Activated CD8-positive, alpha-beta memory T cell treated with anti-CD3 and anti-CD28 coated beads, Interleukin-2, amount 10 ng/mL, durations not matched to agents 7 days and 5 days (primary cell): ENCODE results near the gene CCDC71. TPM values are rescaled to one million over a fixed set of nuclear protein-coding genes. Genes with fewer than 3 reads are reported as not detected.

Experiments
- ATAC-seq: fragments of 150-1000 bp; cut with Tn5 transposase; one replicate; pipeline ENCODE4 v1.10.0; 2021; ENCODE audit warnings: moderate library complexity
- CTCF ChIA-PET: fragments of 350-600 bp; sonication (Branson Sonifier 250); formaldehyde crosslinking; loops from one replicate; lab custom pipeline; 2021; ENCODE audit warnings: antibody characterized with exemption; lab: Charles Lee
- DNase-seq: peaks from one replicate; pipeline ENCODE4 v3.0.0-alpha.2; 2020
- H3K27ac Mint-ChIP-seq: one replicate; pipeline ENCODE4 v1.8.0; 2021; ENCODE audit warnings: mild to moderate bottlenecking, mixed read lengths
- H3K27me3 Mint-ChIP-seq: one replicate; pipeline ENCODE4 v1.8.0; 2021; ENCODE audit warnings: mixed read lengths
- H3K36me3 Mint-ChIP-seq: one replicate; pipeline ENCODE4 v1.8.0; 2021; ENCODE audit warnings: mild to moderate bottlenecking, mixed read lengths
- H3K4me1 Mint-ChIP-seq: one replicate; pipeline ENCODE4 v1.8.0; 2021; ENCODE audit warnings: mixed read lengths
- H3K4me3 Mint-ChIP-seq: one replicate; pipeline ENCODE4 v1.8.0; 2021; ENCODE audit warnings: mild to moderate bottlenecking, moderate library complexity, mixed read lengths
- H3K9me3 Mint-ChIP-seq: one replicate; pipeline ENCODE4 v1.8.0; 2022; ENCODE audit warnings: low read depth, mixed read lengths
- total RNA-seq, 2 experiments: library from RNA; stranded (reverse); gene quantifications; one replicate each; pipeline ENCODE4 v1.2.3, GENCODE V29; 2021

Gene CCDC71
- total RNA-seq, 2 experiments from 2014 or later = 23.5 to 23.7 TPM

GRCh38 chr3:49175530-49175929 is 9.4 kb upstream of the CCDC71 start:
- ATAC-seq = no peak
- Mint-ChIP-seq H3K9me3 (no peaks in the 10 kb centered on the region), H3K27ac (no peak overlapping the region)

GRCh38 chr3:49174397-49174985 is 8.4 kb upstream of the CCDC71 start:
- no peak for ATAC-seq
- CTCF ChIA-PET = interaction anchor here (1.2 kb wide), 1 partner anchor 275 kb away, joined by 3 read pairs; no protein-coding TSS in a partner anchor
- no peak for DNase-seq
- H3K27ac Mint-ChIP-seq = no peak overlapping the region
- H3K4me3 Mint-ChIP-seq = no peak overlapping the region
- peaks cover 17% of the 10 kb centered on the region for H3K4me1 Mint-ChIP-seq
- H3K36me3 Mint-ChIP-seq = no peaks in the 10 kb centered on the region
- H3K27me3 Mint-ChIP-seq = peaks cover 4% of the 10 kb centered on the region
- no peaks in the 10 kb centered on the region for H3K9me3 Mint-ChIP-seq

More at GRCh38 chr3:49175530-49175929, 9.4 kb upstream of the CCDC71 start:
- H3K4me3 Mint-ChIP-seq = no peak overlapping the region
- H3K4me1 Mint-ChIP-seq = peaks cover 17% of the 10 kb centered on the region
- peaks cover 4% of the 10 kb centered on the region for H3K27me3 Mint-ChIP-seq
- CTCF ChIA-PET = interaction anchor here (1.4 kb wide), 1 partner anchor 165 kb away, joined by 3 read pairs; the partner anchor contains the start of gene USP4
- no peaks in the 10 kb centered on the region for H3K36me3 Mint-ChIP-seq
- no peak for DNase-seq

GRCh38 chr3:49173792-49174170 is 7.7 kb upstream of the CCDC71 start:
- Mint-ChIP-seq H3K4me1 (peaks cover 17% of the 10 kb centered on the region), H3K36me3 (no peaks in the 10 kb centered on the region), H3K9me3 (no peaks in the 10 kb centered on the region), H3K27ac (no peak overlapping the region), H3K27me3 (peaks cover under 1% of the 10 kb centered on the region), H3K4me3 (no peak overlapping the region)
- DNase-seq (no peak), ATAC-seq (no peak)
- CTCF ChIA-PET = interaction anchor here (1.2 to 4.7 kb wide), 3 partner anchors 166 to 275 kb away, joined by 3 to 34 read pairs (median 5); partner anchors contain the start of gene USP4

GRCh38 chr3:49173116-49173791 is 7.1 kb upstream of the CCDC71 start:
- Mint-ChIP-seq H3K9me3 (no peaks in the 10 kb centered on the region), H3K4me3 (no peak overlapping the region), H3K4me1 (peaks cover 17% of the 10 kb centered on the region), H3K27ac (no peak overlapping the region), H3K36me3 (no peaks in the 10 kb centered on the region), H3K27me3 (no peaks in the 10 kb centered on the region)
- ATAC-seq (no peak), DNase-seq (no peak)
- CTCF ChIA-PET = interaction anchor here (1.2 to 4.7 kb wide), 3 partner anchors 166 to 276 kb away, joined by 3 to 34 read pairs (median 5); partner anchors contain the start of gene USP4

GRCh38 chr3:49172551-49173041 is 6.5 kb upstream of the CCDC71 start:
- Mint-ChIP-seq H3K9me3 (no peaks in the 10 kb centered on the region), H3K36me3 (no peaks in the 10 kb centered on the region), H3K4me3 (no peak overlapping the region), H3K27ac (no peak overlapping the region), H3K27me3 (no peaks in the 10 kb centered on the region), H3K4me1 (peaks cover 17% of the 10 kb centered on the region)
- ATAC-seq (no peak), DNase-seq (no peak)
- CTCF ChIA-PET = interaction anchor here (1.6 to 5.0 kb wide), 4 partner anchors 14 to 277 kb away, joined by 9 to 43 read pairs (median 31); partner anchors contain the start of gene USP4

- Mint-ChIP-seq H3K4me3 (no peak overlapping the region), H3K4me1 (peaks cover 17% of the 10 kb centered on the region), H3K27me3 (no peaks in the 10 kb centered on the region), H3K27ac (no peak overlapping the region), H3K36me3 (no peaks in the 10 kb centered on the region), H3K9me3 (no peaks in the 10 kb centered on the region)
- CTCF ChIA-PET = interaction anchor here (0.8 to 5.0 kb wide), 17 partner anchors 9 to 368 kb away, joined by 3 to 43 read pairs (median 5); partner anchors contain the start of genes NDUFAF3 and USP4
- no peak for DNase-seq
- no peak for ATAC-seq
Observed at GRCh38 chr3:49171775-49172500, 5.8 kb upstream of the CCDC71 start.

- H3K27ac Mint-ChIP-seq = no peak within 1 kb of the TSS
- H3K27me3 Mint-ChIP-seq = no peaks in the 10 kb centered on the region
Observed at GRCh38 chr3:49171119-49171774, 5.1 kb upstream of the CCDC71 start, which contains the start of gene KLHDC8B. Gene KLHDC8B, plus strand, starts transcription at chr3:49171598. Its CDS starts 1,172 bp downstream, at chr3:49172770.

GRCh38 chr3:49170744-49171118 is 4.6 kb upstream of the CCDC71 start:
- CTCF ChIA-PET = interaction anchor here (0.6 to 5.0 kb wide), 40 partner anchors 9 to 501 kb away, joined by 3 to 43 read pairs (median 4); partner anchors contain the start of genes DAG1, GPX1, NDUFAF3 and QRICH1
- H3K9me3 Mint-ChIP-seq = no peaks in the 10 kb centered on the region
- H3K4me1 Mint-ChIP-seq = peaks cover 24% of the 10 kb centered on the region
- ATAC-seq (peak; percentile 1), DNase-seq (no peak)
- no peaks in the 10 kb centered on the region for H3K36me3 Mint-ChIP-seq
- H3K27ac Mint-ChIP-seq = no peak overlapping the region
- no peaks in the 10 kb centered on the region for H3K27me3 Mint-ChIP-seq
- peak overlapping the region; percentile 79 for H3K4me3 Mint-ChIP-seq

More at GRCh38 chr3:49171119-49171774, 5.1 kb upstream of the CCDC71 start, which contains the start of gene KLHDC8B:
- DNase-seq = peak; percentile 88
- Mint-ChIP-seq H3K9me3 (no peaks in the 10 kb centered on the region), H3K4me1 (peaks cover 22% of the 10 kb centered on the region), H3K4me3 (peak within 1 kb of the TSS; percentile 79), H3K36me3 (no peaks in the 10 kb centered on the region)
- ATAC-seq = peak; percentile 90
- CTCF ChIA-PET = interaction anchor here (0.6 to 5.0 kb wide), 42 partner anchors 9 to 500 kb away, joined by 3 to 43 read pairs (median 4); partner anchors contain the start of genes DAG1, GPX1, NDUFAF3 and QRICH1

GRCh38 chr3:49166752-49167556 is 823 bp upstream of the CCDC71 start:
- H3K27me3 Mint-ChIP-seq = no peaks in the 10 kb centered on the region
- H3K27ac Mint-ChIP-seq = peak overlapping the region; percentile 85
- H3K9me3 Mint-ChIP-seq = no peaks in the 10 kb centered on the region
- H3K36me3 Mint-ChIP-seq = peaks cover 15% of the 10 kb centered on the region
- ATAC-seq (no peak), DNase-seq (no peak)
- H3K4me3 Mint-ChIP-seq = peak overlapping the region; percentile 81
- CTCF ChIA-PET = interaction anchor here (0.8 kb wide), 1 partner anchor 30 kb away, joined by 4 read pairs; no protein-coding TSS in a partner anchor
- H3K4me1 Mint-ChIP-seq = peaks cover 43% of the 10 kb centered on the region

GRCh38 chr3:49164983-49165720 is 979 bp downstream of the CCDC71 start:
- CTCF ChIA-PET = interaction anchor here (1.3 to 1.4 kb wide), 2 partner anchors 70 to 284 kb away, joined by 4 to 5 read pairs; no protein-coding TSS in a partner anchor
- Mint-ChIP-seq H3K36me3 (peaks cover 17% of the 10 kb centered on the region), H3K4me1 (peaks cover 45% of the 10 kb centered on the region)

GRCh38 chr3:49163609-49164008 is 2.5 kb downstream of the CCDC71 start:
- Mint-ChIP-seq H3K9me3 (no peaks in the 10 kb centered on the region), H3K27me3 (no peaks in the 10 kb centered on the region), H3K4me1 (peaks cover 45% of the 10 kb centered on the region), H3K27ac (no peak overlapping the region), H3K36me3 (peaks cover 18% of the 10 kb centered on the region), H3K4me3 (no peak overlapping the region)
- DNase-seq = no peak
- CTCF ChIA-PET = no interaction called here
- no peak for ATAC-seq

More at GRCh38 chr3:49164983-49165720, 979 bp downstream of the CCDC71 start:
- no peak for DNase-seq
- H3K27me3 Mint-ChIP-seq = no peaks in the 10 kb centered on the region
- ATAC-seq = no peak
- H3K4me3 Mint-ChIP-seq = peak overlapping the region; percentile 81
- H3K9me3 Mint-ChIP-seq = no peaks in the 10 kb centered on the region
- H3K27ac Mint-ChIP-seq = peak overlapping the region; percentile 82
